ENCODE results near the gene CARD14. TPM values are rescaled to one million over a fixed set of nuclear protein-coding genes. Genes with fewer than 3 reads are reported as not detected.

Gene CARD14
- total and polyA plus RNA-seq, 2 experiments from 2014 or later: 0.08 to 0.52 TPM

- no peak for TF ChIP-seq REST (IDR thresholded peaks at IDR 0.05; ENCODE audit: unreplicated experiment)
- TF ChIP-seq ZNF331 (CRISPR knock-in tag; IDR thresholded peaks at IDR 0.05; ENCODE audit: low read depth): no peak
- TF ChIP-seq STAT1 (IDR thresholded peaks at IDR 0.05; ENCODE audit: unreplicated experiment): no peak
- TF ChIP-seq EZH2 (IDR thresholded peaks at IDR 0.05; ENCODE audit: low read depth, unreplicated experiment): no peak
Observed at GRCh38 chr17:80227156-80227555, 57.3 kb downstream of the CARD14 start (continued).

GRCh38 chr17:80227666-80228065, 57.8 kb downstream of the CARD14 start:
- Histone ChIP-seq H3K4me1 (ENCODE audit: insufficient read depth) (peaks cover 7% of the 10 kb centered on the region; the same call in 1 of the 2 replicates), H3F3A (replicated peaks; ENCODE audit: low read depth) (no peaks in the 10 kb centered on the region; the same call in 1 of the 2 replicates), H3K4me3 (no peak overlapping the region), H3K9me2 (ENCODE audit: insufficient read depth) (no peaks in the 10 kb centered on the region), H3K27me3 (ENCODE audit: insufficient read depth) (no peaks in the 10 kb centered on the region), H3K27ac (ENCODE audit: low read depth) (no peak overlapping the region), H3K79me2 (replicated peaks; ENCODE audit: insufficient read depth) (no peaks in the 10 kb centered on the region; the same call in 1 of the 2 replicates), H4K20me1 (replicated peaks; ENCODE audit: insufficient read depth) (no peaks in the 10 kb centered on the region), H3K36me3 (ENCODE audit: insufficient read depth) (peaks cover 6% of the 10 kb centered on the region), H3K4me2 (no peak overlapping the region), H2AFZ (no peak overlapping the region)
- H3K27ac Mint-ChIP-seq: no peak overlapping the region
- peaks cover 36% of the 10 kb centered on the region for H3K36me3 Mint-ChIP-seq (ENCODE audit: low read depth)
- no peak for DNase-seq (ENCODE audit: low spot score)
- peaks cover 27% of the 10 kb centered on the region for H3K4me1 Mint-ChIP-seq
- H3K4me3 Mint-ChIP-seq: no peak overlapping the region
- no peak for ATAC-seq
- H3K9me3 Mint-ChIP-seq: peaks cover 10% of the 10 kb centered on the region
- peaks cover 4% of the 10 kb centered on the region for H3K27me3 Mint-ChIP-seq (ENCODE audit: insufficient read depth, low read depth, poor library complexity)
- no peak for TF ChIP-seq EZH2phosphoT487 (IDR thresholded peaks at IDR 0.05; ENCODE audit: unreplicated experiment)
- TF ChIP-seq JUNB (IDR thresholded peaks at IDR 0.05; ENCODE audit: unreplicated experiment): no peak
- TF ChIP-seq ZNF331 (CRISPR knock-in tag; IDR thresholded peaks at IDR 0.05; ENCODE audit: low read depth): no peak
- TF ChIP-seq REST (IDR thresholded peaks at IDR 0.05; ENCODE audit: unreplicated experiment): no peak
- TF ChIP-seq STAT1 (IDR thresholded peaks at IDR 0.05; ENCODE audit: unreplicated experiment): no peak
- no peak for TF ChIP-seq POLR2AphosphoS5 (IDR thresholded peaks at IDR 0.05; ENCODE audit: low read depth)
- no peak for TF ChIP-seq CREB1 (CRISPR knock-in tag; IDR thresholded peaks at IDR 0.05; ENCODE audit: low read depth)
- no peak for TF ChIP-seq CTCF (conservative IDR thresholded peaks at IDR 0.05; ENCODE audit: low read depth in 2 of 2)
- no peak for TF ChIP-seq ETS1 (IDR thresholded peaks at IDR 0.05)
